ENCODE data around the gene OGG1.

DNA sequence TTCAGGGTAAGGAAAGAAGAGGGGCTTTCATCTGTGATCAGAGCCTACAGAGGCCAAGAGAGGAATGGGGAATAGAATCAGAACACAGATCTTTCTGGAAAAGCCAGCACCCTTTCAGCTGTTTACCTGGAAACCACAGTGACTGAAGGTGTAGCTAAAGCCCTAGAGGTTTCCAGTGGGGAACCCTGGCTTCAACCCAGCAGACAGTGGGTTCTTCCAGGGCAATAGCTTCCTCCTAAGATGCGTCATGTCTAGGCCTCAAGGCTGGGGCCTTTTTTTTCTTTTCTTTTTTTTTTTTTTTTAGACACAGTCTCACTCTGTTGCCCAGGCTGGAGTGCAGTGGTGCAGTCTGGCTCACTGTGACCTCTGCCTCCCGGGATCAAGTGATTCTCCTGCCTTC, 49.2 kb upstream of the OGG1 start:
- TF ChIP-seq TP53 (CRISPR knock-in tag; IDR thresholded peaks at IDR 0.05) (no peak), POLR2A (IDR thresholded peaks at IDR 0.05; ENCODE audit: low read length) (no peak), EP300 (IDR thresholded peaks at IDR 0.05) (no peak), CHD2 (IDR thresholded peaks at IDR 0.05; ENCODE audit: low read length, partially characterized antibody) (no peak), ESRRA (IDR thresholded peaks at IDR 0.05; ENCODE audit: borderline replicate concordance, low read length) (no peak), RAD21 (conservative IDR thresholded peaks at IDR 0.05 in 1 of 2, IDR thresholded peaks at IDR 0.05 in 1 of 2) (no peak), CEBPB (IDR thresholded peaks at IDR 0.05) (no peak), FOSL2 (IDR thresholded peaks at IDR 0.05) (no peak), FOSL2 (CRISPR knock-in tag; IDR thresholded peaks at IDR 0.05) (no peak), SMC3 (IDR thresholded peaks at IDR 0.05) (no peak), MAZ (IDR thresholded peaks at IDR 0.05; ENCODE audit: borderline replicate concordance, low read depth, low read length) (no peak)
- TF ChIP-seq, protein P1, sequence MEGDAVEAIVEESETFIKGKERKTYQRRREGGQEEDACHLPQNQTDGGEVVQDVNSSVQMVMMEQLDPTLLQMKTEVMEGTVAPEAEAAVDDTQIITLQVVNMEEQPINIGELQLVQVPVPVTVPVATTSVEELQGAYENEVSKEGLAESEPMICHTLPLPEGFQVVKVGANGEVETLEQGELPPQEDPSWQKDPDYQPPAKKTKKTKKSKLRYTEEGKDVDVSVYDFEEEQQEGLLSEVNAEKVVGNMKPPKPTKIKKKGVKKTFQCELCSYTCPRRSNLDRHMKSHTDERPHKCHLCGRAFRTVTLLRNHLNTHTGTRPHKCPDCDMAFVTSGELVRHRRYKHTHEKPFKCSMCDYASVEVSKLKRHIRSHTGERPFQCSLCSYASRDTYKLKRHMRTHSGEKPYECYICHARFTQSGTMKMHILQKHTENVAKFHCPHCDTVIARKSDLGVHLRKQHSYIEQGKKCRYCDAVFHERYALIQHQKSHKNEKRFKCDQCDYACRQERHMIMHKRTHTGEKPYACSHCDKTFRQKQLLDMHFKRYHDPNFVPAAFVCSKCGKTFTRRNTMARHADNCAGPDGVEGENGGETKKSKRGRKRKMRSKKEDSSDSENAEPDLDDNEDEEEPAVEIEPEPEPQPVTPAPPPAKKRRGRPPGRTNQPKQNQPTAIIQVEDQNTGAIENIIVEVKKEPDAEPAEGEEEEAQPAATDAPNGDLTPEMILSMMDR (IDR thresholded peaks at IDR 0.05): no peak
- TF ChIP-seq, protein P2, sequence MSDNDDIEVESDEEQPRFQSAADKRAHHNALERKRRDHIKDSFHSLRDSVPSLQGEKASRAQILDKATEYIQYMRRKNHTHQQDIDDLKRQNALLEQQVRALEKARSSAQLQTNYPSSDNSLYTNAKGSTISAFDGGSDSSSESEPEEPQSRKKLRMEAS (IDR thresholded peaks at IDR 0.05): no peak
- TF ChIP-seq, protein P3, sequence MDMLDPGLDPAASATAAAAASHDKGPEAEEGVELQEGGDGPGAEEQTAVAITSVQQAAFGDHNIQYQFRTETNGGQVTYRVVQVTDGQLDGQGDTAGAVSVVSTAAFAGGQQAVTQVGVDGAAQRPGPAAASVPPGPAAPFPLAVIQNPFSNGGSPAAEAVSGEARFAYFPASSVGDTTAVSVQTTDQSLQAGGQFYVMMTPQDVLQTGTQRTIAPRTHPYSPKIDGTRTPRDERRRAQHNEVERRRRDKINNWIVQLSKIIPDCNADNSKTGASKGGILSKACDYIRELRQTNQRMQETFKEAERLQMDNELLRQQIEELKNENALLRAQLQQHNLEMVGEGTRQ (IDR thresholded peaks at IDR 0.05): no peak
- TF ChIP-seq, protein P4, sequence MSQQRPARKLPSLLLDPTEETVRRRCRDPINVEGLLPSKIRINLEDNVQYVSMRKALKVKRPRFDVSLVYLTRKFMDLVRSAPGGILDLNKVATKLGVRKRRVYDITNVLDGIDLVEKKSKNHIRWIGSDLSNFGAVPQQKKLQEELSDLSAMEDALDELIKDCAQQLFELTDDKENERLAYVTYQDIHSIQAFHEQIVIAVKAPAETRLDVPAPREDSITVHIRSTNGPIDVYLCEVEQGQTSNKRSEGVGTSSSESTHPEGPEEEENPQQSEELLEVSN (IDR thresholded peaks at IDR 0.05; ENCODE audit: borderline replicate concordance, low read depth): no peak
